CD4-positive, alpha-beta T cell treated with Interleukin-17A for 1 hour (primary cell): Measurements from ENCODE around the gene VEZF1.
"Not testable (repeated sequence)": the region's sequence is repeated elsewhere in the genome, so short reads cannot be mapped to it uniquely, and the experiment has no call there.

ENCODE experiments used
- DNase-seq: peaks from one replicate; pipeline ENCODE4 v3.0.0-alpha.2; 2020

The VEZF1 gene

DNA sequence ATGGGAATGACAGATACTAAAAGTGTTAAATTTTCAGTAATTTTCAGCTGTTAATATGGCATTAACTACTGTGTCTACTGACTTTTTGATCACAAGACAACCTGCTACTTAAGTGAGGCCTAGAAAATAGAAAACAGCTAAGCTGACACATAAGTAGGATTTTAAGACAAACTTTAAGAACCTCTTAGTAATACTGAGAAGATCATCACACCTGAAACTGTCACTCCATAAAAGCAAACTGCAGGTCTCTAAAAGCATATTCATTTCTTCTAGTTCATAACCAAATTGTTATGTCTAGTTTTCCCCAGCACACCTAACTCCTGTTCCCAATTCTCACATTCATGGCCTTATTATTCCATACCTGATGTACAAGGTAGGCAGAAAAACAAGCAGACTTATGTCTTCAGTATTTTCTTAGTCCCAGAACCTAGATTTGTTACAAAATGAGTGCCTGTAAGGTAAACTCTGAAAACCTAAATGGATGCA lies 11.0 kb upstream of the VEZF1 start:
- DNase-seq = no peak

DNA sequence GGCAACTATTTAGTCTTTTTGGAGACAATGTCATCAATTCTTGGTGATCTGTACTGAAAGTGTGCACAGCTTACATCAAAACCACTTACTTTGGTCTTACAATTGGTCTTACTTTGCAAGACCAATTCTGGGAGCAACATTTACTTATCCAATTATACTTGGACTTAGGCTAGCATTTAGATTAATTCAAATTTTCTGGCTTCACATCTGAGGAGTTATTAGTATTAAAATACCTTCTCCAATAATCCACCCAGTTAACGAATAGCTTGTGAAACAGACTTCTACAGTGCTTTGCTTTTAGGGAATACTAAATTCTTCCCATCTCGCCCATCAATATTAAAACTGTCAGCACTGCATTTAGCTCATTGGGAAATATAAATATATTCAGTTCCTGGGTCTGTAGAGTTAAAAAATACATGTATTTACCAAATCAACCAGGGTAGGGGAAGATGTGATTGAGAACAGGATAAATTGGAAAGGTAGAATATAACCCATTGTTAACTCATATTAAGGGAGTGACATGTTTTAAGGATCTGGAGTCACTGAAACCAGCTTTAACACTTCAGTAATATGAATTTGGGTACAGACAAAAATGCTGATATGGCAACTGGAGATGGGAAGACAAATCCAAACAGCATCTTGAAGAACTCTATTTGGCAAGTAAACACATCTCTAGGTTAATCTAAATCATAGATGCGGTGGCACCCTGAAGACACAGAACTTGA lies 9.2 kb upstream of the VEZF1 start:
- no peak for DNase-seq

DNA sequence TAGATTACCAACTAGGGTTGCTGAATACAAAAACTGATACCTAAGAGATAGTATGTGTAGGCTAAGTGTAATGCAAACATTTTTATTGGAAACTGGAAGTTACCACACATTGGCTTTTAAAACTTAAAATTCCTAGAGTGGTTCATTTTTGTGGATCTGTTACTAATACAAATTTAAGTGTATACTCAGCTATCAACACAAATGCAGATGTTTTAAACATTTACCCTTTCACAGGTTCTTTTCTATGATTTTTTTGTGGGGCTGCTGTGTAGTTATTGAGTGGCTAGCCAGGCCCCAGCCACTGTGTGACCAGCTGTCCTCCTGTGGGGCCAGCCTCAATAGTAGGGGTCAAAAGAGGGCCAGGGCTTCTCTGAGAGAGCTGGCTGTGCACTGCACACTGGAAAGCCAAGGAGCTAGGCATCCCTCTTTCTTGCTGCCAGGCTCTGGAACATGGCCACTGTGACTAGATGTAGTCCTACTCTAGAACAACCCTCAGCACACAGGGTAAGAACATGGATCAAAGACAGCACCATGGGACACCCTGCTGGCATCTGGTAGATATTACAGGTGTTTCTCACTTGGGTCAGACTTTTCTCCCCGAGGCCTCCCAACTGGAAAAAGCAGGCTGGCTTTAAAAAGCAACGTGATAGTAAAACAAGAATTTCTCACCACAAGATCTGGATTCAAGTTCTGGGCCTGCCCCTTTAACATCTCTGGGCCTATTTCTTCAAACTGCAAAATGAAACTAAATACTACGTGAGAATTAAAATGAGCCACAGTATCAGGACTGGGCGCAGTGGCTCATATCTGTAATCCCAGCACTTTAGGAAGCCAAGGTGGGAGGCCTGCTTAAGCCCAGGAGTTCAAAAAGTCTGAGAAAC lies 7.3 kb upstream of the VEZF1 start:
- DNase-seq = peak; percentile 74

DNA sequence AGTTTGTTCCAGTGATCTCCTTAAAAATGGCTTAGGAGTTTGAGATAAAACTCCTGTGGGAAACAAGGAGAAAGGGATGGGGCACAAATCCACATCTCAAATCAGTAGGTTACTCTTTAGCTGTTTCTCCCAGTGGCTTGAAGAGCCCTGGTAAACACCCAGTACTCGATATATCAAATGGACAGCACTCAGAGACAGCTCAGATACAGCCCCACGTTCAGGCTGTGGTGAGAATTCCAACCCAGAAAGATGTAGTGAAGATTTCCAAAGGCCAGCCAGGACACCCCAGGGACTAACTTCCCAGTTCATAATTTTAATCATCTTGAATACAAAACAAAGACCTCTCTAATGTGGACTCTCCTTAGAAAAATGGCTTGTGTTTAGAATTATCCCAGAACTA lies 6.4 kb upstream of the VEZF1 start:
- DNase-seq = no peak

DNA sequence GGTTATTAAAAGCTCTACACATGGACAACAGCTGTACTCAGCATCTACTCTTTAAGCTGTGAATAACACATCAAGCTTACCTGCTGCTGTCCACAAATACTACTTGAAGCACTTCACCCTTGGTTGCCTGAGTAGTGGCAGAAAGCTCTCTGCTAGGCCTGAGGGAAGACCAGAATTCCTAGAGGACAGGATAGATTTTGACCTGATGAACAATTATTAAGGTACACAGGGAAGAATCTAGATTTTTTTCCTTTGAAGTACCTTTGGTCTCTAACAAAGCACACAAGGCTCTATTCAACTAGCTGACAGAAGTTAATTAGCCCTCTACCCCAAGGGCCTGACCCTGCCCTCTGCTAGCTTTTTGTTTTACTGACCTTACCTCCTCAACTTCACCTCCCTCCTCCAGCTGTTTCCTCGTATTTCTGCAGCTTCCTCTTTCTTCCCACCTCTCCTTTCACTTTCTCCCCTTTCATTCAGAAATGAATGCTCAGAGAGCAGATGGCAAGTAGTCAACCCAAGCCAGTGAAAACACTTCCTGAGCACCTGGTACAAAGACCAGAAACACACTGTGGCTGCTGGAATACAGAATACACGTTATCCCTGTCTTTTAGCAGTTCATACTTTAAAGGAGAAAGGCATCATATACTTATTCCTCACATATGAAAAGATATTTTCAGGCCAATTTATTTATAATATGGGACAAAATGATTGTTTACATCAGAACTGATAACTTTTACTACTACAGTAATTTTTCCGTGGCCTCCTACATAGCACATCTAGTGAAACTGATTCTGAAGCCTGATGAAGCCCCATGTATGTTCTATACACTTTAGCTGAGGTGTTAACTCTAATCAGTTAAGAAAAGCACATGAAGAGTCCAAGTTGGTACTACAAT lies 5.7 kb upstream of the VEZF1 start:
- no peak for DNase-seq

DNA sequence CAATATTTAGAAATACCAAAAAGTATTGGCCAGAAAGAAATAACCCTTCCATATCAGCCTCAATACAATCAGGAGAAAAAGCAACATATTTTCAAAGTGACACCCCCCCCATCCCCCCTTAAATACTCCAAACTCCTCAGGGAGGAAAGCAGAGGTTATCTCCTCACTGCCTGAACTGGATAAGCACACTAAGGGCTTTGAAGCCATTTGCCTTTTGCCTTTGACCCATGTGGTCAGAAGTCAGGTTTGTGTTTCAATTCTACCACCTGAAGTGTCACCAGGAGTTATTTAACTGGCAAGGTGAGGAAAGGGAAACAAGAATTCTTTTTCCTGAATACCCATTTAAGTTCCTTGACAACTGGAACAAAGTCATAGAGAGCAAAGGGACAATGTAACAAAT lies 3.5 kb upstream of the VEZF1 start:
- no peak for DNase-seq

DNA sequence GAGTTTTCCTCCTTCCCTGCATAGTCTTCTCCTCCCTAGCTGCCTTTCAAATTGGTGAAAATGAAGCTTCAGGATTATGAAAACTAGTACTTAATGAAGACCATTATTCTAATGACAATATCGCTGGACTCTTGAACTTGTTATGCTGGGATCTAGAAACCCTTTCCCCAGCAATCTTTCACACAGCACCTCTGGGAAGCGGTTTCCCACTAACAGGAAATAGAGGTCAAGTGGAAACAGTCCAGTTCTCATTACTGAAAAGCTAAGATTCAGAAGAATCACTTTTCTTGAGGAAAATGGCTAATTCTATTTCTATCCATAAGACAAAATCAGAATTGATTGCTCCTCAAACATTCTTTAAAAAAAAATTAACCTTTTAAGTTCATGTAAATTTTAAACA lies 2.0 kb upstream of the VEZF1 start:
- no peak for DNase-seq

DNA sequence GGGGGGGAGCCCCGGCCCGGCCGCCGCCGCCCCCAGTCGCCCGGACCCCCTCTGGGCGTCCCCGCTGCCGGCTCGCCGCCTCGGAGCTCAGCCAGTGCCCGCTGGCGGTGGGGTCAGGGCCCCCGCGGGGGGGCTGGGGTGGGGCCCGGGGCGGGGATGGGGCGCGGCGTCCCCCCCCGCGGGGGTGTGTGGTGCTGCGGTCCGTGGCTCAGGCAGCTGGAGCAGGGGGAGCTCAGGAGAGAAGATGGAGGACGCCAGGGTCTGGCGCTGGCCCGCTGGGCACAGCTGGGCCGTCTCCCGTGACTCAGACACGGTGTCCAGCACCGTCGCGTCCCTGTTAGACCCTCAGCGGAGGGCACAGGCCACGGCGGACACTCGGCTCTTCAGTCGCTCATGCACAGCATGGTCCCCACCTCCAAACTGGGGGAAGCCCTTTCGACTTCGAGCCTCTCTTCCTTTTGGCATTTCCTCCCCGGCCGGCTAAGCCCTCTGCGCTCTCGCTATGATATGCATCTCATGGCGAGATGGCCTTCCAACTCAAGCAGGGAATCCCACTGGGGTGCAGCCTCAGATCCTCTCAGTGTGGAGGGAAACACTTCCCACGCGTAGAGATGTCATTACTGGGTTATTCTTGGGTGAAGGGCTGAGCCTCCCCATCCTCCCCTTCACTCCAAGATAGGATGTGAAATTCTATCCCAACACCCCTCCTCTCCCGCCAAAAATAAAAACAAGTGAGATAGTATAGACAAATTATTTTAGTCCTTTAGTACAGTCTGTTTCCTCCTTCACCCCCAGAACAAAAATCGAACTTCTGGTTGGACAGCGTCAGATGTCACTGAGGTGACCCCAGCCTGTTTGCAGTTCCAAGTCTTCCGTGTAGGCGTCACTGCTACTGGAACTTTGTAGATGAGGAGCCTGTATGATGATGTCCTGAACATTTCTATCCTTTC lies 522 bp upstream of the VEZF1 start:
- no peak for DNase-seq

DNA sequence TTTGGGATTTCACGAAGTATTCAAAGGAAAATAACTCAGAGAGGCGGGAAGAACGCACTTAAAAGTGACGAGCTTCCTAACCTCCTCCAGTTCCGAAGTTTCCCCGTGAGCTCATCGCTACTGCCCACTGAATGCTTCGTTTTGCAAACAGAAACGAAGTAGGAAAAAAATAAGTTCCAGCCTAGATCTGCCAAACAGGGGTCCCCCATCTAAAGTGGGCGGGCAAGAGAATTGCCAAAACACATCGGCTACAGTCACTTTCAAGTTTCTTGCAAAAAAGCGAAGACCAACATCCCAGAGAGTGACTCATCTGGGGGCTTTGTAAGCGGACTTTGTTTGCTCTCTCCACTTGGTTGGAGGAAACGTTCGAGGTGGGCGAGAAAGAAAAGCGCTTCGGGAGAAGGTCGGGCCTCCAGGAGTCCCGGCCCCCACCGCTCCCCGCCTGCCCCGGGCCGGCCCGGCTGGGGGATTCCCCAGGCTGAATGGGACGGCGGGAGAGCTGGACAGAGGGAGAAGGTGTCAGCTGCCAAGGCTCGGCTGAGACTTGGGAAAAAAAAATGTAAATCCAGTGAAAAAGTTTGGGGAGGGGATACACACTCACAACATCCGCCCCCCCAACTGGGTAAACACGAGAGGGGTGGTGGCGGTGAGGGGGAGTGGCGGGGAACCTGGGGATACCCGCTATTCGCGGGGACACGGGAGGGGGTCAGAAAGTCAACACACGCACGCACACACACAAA lies 1.0 kb downstream of the VEZF1 start:
- peak; percentile 38 for DNase-seq

DNA sequence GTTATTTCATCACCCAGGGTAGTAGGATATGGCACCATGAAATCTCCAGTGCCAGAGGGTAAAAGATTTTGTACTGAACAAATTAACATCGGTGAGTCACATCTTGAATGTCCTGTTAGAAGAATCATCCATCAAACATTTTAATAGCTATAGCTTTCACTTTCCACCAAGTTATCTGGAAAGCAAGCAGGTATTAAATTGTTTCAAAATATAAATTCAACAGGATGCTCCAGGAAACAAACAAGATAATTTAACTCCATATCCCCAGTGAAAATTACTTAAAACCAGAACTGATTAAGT lies 2.4 kb downstream of the VEZF1 start:
- no peak for DNase-seq

DNA sequence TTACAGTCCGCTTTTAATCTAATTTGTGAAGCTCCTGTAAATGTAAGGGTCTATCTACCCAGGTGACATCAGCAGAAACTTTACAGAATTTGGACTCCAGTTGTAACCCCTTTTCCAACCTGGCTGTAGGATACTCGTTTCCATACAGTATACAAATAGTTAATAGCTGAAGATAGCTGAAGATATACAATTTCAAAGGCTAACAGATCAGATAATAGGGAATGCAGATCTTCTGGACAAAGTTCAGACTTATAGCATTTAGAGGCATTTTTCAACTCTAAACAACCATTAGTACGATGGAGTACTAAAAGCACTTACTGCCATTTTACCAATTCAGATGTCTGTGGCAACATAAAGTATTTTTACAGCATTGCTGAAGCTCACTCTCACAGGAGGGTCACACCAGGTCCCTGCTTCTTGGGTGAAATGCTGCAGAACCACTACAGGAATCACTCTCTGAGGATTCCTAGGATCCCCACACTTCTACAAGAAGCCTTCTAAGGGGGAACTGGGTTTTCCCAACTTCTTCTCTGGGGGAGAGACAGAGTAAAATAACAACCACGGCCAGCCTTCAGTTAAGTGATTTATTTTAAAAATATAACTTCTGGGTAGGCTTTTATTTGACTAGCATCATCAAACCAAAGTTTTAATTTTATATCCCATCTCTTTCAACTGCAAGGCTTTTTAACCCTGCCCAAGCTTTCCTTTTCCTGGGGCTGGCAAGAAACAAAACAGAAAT lies 2.9 kb downstream of the VEZF1 start:
- DNase-seq = no peak

DNA sequence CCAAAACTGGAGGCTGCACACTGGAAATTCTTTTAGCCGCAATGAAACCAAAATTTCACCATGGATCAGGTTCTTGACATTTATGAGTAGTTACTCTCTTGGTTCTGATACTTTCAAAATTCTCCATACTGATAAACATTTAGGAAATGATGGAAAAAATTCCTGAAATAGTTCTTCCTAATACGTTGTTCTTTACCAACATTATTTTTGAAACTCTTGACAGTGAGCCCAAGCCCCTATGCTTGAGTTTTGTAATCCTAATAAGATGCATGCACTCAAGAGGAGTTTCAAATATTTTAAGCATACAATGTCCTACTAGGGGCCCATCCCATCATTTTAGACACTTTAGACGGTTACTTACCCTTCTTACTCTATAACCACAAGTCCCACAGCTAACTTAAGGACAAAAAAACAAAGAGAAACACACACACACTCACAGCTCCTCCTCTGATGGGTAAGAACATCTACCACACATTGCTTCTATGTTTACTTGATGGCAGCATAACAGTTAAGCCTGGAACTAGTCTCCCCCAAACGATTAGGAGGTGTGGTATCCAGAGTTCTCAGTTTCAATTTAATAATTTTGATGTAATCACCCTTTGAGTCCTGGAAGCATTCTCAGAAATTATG lies 3.7 kb downstream of the VEZF1 start:
- DNase-seq = no peak

DNA sequence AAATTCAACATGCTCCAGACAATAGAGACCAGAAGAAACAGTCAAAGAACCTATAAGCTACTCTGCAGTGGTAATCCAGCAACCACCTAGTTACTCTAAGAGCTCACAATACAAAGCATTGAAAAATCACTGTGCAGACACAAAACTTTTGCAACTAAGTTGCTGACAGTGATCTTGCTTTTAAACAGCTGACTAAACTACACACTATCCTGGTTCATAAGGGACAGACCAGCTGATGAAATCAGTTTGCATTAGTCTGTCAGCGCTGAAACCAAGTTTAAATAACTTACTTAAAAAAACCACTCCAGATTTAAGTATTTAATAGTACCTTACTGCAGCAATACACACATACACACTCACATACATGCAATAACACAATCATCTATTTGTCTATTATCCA lies 4.6 kb downstream of the VEZF1 start:
- DNase-seq = no peak

DNA sequence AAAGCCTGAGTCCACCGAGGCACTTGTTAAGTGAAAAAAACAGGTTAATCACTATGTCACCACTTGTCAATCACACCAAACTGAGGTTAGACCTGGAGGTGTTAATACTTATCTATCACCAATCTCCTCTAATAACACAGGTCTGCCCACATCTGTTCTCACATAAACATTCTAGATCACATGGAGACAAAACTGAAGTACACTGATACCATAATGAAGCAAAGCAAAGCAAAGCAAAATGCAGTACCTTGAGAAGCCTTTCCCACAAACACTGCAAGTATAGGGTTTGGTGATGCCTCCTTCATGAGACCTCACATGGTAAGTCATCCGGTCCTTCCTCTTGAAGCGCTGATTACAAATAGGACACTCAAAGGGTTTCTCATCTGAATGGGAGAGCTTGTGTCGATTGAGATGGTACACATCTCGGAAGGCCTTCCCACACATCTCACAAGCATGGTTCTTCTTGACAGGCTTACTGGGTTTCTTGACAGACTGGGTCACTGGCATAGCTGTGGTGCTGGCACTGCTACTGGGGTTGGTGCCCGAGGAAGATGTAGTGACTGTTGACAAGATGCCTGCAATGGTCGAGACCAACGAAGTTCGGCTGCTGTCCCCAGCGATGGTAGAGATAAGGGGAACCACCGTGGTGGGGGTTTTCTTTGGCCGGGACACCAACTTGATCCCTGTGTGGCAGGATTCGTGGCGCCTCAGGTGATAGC lies 5.4 kb downstream of the VEZF1 start:
- DNase-seq = peak; percentile 50

DNA sequence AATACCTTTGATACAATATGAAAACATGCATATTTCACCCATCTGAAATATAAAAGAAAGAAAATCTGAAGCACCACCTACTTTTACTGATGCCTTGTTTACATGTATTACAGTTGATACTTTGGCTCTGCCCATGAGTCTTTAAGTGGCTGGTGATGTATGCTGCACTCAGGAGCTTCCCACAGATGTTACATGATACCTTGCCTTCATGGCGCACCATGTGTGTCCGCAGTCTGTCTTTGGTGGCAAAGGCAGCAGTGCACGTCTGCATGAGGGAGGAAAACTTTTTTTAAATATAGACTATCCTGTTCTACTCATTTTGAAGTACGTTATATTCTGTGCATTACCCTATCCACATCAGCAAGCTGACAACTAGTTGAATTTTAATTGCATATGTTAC lies 7.5 kb downstream of the VEZF1 start:
- DNase-seq = no peak

DNA sequence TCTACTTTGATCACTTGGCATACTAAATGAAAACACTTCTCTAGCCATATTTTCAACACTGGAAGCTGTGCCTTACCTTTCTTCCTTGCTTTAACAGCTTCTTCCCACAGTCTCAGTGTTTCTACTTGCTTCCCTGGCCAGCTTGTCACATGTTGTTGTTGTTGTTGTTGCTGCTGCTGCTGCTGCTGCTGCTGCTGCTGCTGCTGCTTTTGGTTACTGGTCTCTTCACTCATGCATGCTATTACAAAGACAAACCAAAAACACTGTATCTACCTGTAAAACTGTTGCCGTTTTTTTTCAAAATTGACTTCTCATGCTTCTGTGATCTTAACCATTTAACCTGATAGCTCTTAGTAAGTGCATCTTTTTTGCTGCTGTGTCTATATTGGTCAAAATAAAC lies 9.0 kb downstream of the VEZF1 start:
- no peak for DNase-seq

DNA sequence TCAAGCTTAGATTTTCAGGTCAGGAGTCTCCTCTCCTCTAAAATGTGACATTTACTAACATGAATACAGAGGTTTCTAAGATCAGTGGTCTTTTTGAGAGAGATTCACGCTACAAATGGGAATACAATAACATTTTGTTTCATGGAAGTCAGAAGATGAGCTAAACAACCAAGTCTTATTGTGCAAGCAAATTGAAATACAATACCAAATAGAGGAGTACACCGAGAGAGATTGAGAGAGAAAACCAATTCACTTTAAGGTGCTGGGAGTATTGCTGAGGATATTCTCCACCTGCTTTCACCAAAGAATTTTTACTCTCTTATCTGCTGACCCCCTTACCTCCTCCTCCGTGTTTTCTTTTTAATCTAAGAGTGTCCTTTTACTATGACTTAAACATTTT lies 11.5 kb downstream of the VEZF1 start:
- DNase-seq = no peak

DNA sequence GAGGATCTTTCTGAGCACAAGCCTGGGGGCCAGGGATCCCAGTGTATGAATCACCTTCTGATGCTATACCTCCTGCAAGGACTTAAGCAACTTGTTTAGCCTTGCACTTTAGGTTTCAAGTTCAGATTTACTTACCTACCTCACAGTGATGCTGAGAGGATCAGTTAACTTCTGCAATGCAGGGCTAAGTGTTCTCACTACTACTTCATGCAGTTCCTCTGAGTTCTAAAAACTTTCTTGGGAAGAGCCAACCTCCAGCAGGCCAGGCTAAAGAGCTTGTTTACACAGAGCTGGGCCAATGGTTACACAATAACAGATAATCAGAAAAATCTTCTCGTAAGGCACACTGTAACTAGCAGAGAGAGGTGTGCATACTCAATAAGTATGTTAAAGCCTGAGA lies 13.0 kb downstream of the VEZF1 start:
- DNase-seq = no peak

DNA sequence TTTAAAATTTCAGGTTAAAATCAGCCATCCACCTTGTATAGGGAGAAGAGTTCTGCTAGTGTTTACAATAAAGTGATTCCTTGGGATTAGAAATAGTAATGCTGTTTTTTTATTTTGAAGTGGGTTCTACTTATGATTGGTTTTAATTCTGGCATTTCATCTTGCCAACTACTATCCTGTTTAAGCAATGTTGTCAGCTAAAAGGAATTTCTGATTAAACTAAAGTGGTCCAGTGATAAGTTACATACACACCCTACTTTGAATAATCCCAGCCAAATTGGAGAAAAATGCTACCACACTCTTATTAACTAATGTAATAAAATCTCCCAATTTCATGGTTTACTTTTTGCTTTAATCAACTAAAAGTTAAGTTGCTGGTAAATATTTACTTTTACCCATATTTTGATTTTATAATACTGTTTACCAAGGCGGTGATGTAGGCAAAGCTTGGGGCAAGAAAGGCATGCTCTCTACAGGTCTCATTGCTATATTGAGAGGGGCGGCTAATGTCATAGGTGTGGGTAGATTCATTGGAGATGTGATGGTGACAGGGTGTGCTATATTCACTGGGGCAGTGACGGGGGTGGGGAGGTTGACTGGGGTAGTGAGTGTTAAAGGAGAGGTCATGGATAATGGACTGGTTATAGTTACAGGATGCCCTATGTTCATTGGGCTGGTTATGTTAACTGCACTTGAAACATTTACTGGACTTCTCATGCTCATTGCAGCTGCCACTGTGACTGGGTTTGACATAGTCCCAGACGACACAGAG lies 13.8 kb downstream of the VEZF1 start:
- not testable (repeated sequence) for DNase-seq
